Activated naive CD4-positive, alpha-beta T cell treated with anti-CD3 and anti-CD28 coated beads, Interleukin-2, amount 50 U/mL, for 72 hours (primary cell): ENCODE data around the gene SMTNL1. TPM values are rescaled to one million over a fixed set of nuclear protein-coding genes. Genes with fewer than 3 reads are reported as not detected.

Source experiments
- ATAC-seq, 2 donors: fragments of 150-1000 bp; cut with Tn5 transposase; 2 replicates each; pipeline ENCODE4 v1.10.0; 2021; ENCODE audit warnings: mild to moderate bottlenecking in 2 of 2, moderate library complexity in 2 of 2
- DNase-seq, 2 donors: peaks; one replicate each; pipeline ENCODE4 v3.0.0; 2021 to 2022; ENCODE audit warnings: low spot score in 2 of 2
- H3K27ac Mint-ChIP-seq, 2 donors: one replicate each; pipeline ENCODE4 v1.8.0; 2022; ENCODE audit warnings: mild to moderate bottlenecking in 2 of 2, mixed read lengths in 2 of 2
- H3K36me3 Mint-ChIP-seq, 2 donors: one replicate each; pipeline ENCODE4 v1.8.0; 2022; ENCODE audit warnings: mixed read lengths in 2 of 2
- H3K9me3 Mint-ChIP-seq, 2 donors: one replicate each; pipeline ENCODE4 v1.8.0; 2022; ENCODE audit warnings: mixed read lengths in 2 of 2
- total RNA-seq, 2 donors: library from RNA; stranded (reverse); gene quantifications; one replicate each; pipeline ENCODE4 v1.2.3, GENCODE V29; 2022

SMTNL1 gene
- total RNA-seq, 2 donors from 2014 or later: not detected

- Mint-ChIP-seq H3K36me3 (peaks cover 0 to 8% of the 10 kb centered on the region in 2 donors), H3K9me3 (no peaks in the 10 kb centered on the region), H3K27ac (no peak overlapping the region)
- DNase-seq: no peak
- no peak for ATAC-seq
These were observed 18.6 kb downstream of the SMTNL1 start for GRCh38 chr11:57556041-57556440.

- DNase-seq (no peak), ATAC-seq (no peak)
- Mint-ChIP-seq H3K9me3 (no peaks in the 10 kb centered on the region), H3K27ac (no peak overlapping the region), H3K36me3 (peaks cover 0 to 27% of the 10 kb centered on the region in 2 donors)
These were observed 22.8 kb downstream of the SMTNL1 start for GRCh38 chr11:57560146-57560545.

DNA sequence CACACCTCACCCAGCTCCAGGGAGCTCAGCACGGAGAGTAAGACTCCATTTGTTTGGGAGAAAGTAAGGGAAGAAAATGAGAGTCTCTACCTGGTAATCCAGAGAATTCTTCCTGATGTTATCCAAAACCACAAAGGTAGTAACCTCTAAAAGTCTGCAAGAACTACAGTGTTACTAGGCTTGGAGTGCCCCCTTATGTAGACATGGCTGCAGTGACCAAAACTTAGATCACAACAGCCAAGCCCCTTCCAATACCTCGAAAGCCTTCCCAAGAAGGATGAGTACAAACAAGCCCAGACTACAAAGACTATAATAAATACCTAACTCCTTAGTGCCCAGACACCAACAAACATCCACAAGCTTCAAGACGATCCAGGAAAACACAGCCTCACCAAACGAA, 25.2 kb downstream of the SMTNL1 start:
- DNase-seq (no peak), ATAC-seq (no peak)
- Mint-ChIP-seq H3K36me3 (peaks cover 17 to 44% of the 10 kb centered on the region in 2 donors), H3K9me3 (no peaks in the 10 kb centered on the region), H3K27ac (no peak overlapping the region)

GRCh38 chr11:57566005-57566904, 28.9 kb downstream of the SMTNL1 start:
- Mint-ChIP-seq H3K36me3 (peaks cover 22 to 39% of the 10 kb centered on the region in 2 donors), H3K9me3 (no peaks in the 10 kb centered on the region), H3K27ac (peak overlapping the region; percentile 100)
- DNase-seq: peak in 1 of 2 donors; percentile 35
- ATAC-seq: peak; percentile 40 to 59

DNA sequence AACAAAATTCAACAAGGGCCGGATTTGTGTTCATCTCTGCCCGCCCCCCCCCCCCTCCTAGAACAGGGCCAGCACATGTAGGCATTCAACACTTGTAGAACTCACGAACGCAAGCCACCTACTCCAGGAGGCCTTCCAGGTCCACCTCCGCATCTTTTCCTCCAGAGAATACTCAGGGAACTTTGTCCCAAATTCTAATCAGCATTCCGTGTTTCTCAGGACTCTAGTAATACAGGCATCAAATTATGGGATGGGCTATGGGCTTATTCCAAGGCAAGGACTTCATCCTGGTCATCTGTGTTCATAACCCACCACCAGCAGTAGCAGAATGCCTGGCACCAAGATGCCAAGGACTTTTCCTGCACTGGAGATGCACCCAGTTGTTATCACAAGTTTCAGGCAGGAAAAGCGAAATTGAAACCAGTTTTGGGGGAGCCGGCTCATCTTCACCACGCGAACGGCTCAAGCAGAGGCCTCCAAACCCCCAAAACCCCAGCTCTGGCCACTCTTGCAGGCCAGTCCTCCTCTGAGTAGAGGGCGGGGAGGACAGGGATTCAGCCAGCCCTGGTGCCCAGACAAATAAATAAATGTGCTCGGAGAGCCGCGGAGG, 29.6 kb downstream of the SMTNL1 start:
- ATAC-seq (peak; percentile 6 to 15), DNase-seq (peak in 1 of 2 donors; percentile 65)
- Mint-ChIP-seq H3K36me3 (peaks cover 22 to 38% of the 10 kb centered on the region in 2 donors), H3K27ac (peak overlapping the region; percentile 100), H3K9me3 (no peaks in the 10 kb centered on the region)

DNA sequence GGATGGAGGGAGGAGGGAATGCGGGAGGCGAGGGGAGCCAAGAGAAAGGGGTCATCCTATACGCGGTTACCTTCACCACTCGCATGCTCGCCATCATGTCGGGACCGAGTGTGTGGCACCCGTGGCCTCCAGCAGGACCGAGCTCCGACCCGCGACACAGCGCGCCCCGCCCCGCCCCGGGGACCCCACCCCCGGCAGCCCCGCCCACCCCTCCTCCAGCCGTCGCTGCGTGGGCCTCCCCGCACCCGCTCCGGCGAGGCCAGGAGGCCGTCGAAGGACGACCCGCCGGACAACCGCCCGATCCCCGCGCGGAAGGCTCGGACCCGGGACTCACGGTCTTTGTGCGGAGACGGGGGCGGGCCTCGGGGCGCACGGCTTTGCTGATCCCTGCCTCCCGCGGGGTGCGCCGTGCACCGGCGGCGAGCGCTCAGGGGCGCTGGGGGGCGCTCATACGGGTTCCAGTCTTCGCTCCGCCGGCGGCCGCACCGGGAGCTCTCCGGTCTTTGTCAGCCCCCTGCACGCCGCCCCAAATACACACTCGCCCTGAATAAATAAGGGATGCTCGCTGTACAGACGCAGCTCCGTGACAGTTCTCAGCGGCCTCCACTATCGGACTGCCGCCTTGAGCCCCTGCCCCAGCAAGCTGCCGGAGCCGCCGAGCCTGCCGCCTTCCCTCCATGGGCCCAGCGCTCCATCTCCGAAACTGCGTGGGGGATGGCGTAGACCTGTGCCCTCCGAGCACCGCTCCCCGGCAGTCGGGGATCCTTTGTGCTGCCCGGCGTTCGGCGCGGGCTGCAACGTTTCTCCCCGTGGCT, 30.3 kb downstream of the SMTNL1 start, which contains the start of gene UBE2L6:
Gene UBE2L6 (minus strand): TSS at position 158 of the 815 bp plus-strand sequence. CDS start 61 bp downstream, at position 97.
- peak within 1 kb of the TSS; percentile 100 for H3K27ac Mint-ChIP-seq
- DNase-seq (peak; percentile 70 to 72), ATAC-seq (peak; percentile 65 to 83)
- peaks cover 22 to 38% of the 10 kb centered on the region in 2 donors for H3K36me3 Mint-ChIP-seq
- H3K9me3 Mint-ChIP-seq: no peaks in the 10 kb centered on the region

DNA sequence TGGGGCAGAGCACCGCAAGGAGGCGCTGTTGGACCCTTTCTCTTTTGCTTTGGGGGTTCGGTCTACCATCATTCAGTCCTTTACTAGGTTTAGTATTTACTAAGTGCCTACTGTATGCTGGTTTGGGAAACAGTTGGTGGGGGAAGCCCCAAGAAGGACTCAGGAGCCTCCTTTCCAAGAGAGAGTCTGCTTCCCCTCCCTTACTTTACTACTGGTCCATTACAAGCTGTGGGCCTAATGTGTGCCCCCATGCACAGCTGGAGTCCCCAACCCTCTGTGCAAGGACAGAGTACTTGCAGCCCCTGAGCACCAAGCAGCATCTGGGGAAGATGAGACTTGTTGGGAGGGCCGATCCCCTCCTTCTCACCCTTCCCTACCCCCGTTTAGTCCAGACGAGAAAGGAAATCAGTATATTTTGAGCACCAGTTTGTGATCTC, 31.0 kb downstream of the SMTNL1 start:
- Mint-ChIP-seq H3K27ac (peak overlapping the region; percentile 97 to 100), H3K9me3 (no peaks in the 10 kb centered on the region), H3K36me3 (peaks cover 22 to 38% of the 10 kb centered on the region in 2 donors)
- ATAC-seq: peak; percentile 46 to 79
- DNase-seq: peak; percentile 86 to 96

DNA sequence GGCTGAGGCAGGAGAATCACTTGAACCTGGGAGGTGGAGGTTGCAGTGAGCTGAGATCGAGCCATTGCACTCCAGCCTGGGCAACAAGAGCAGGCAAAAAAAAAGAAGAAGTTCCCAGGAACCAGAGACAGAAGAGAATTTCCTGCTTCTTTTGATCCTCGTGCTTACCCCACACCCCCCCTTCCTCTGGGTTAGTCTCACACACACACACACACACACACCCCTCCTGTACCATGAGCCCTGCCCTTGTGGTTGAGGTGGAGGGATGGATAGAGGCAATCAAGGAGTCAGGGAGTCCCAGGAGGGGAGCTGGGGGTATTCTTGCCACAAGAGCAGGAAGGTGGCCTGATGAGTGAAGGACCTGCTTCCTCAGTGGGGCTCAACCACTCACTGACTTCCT, 34.2 kb downstream of the SMTNL1 start:
- no peak for DNase-seq
- no peak for ATAC-seq
- Mint-ChIP-seq H3K36me3 (peaks cover 11 to 13% of the 10 kb centered on the region in 2 donors), H3K27ac (peak overlapping the region; percentile 36 to 46), H3K9me3 (no peaks in the 10 kb centered on the region)

- no peak for DNase-seq
- H3K9me3 Mint-ChIP-seq: no peaks in the 10 kb centered on the region
- ATAC-seq: no peak
- H3K27ac Mint-ChIP-seq: no peak overlapping the region
- H3K36me3 Mint-ChIP-seq: no peaks in the 10 kb centered on the region
These were observed 36.7 kb downstream of the SMTNL1 start for GRCh38 chr11:57574061-57574460.

DNA sequence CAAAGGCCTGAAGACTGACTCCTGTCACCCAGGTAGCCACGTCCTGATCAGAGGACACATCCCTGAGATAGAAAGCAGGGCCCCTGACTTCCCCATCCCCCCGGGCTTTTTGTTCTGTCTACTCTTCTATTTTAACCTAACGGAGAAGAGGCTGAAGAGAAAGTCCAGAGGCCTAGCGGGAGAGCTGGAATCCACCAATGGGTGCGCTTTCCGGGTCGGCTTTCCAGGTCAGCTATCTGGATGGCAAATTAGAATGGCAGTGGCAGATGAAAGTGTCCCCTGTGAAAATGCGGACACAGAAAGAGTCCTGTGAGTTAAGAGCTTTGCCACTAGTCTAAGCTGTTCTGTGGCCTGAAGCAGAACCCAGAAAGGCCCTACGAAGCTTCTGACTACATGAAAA, 46.9 kb downstream of the SMTNL1 start:
- no peak overlapping the region for H3K27ac Mint-ChIP-seq

DNA sequence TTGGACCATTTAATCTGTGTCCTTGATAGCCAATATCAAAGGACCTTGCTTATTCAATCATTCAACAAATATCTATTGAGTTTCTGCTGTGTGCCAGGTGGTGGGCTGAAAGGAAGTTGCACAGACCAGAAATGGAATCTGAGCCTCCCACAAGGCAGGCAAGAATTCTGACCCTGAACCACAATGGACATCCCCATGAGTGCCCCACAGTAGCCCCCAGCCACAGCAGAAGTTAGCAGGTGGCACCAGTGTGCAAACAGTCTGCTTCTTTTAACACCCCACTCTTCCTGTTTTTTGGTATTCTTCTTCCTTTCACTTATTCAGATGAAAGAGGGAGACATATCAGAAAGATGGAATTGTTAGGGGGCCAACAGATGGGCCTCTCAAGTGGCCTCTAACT, 47.9 kb downstream of the SMTNL1 start:
- H3K27ac Mint-ChIP-seq: peak overlapping the region in 1 of 2 donors; percentile 51
- H3K9me3 Mint-ChIP-seq: no peaks in the 10 kb centered on the region
- ATAC-seq: no peak
- DNase-seq: no peak
- no peaks in the 10 kb centered on the region for H3K36me3 Mint-ChIP-seq

More for the DNA sequence above, 46.9 kb downstream of the SMTNL1 start:
- DNase-seq: no peak
- H3K36me3 Mint-ChIP-seq: no peaks in the 10 kb centered on the region
- no peak for ATAC-seq
- H3K9me3 Mint-ChIP-seq: no peaks in the 10 kb centered on the region

DNA sequence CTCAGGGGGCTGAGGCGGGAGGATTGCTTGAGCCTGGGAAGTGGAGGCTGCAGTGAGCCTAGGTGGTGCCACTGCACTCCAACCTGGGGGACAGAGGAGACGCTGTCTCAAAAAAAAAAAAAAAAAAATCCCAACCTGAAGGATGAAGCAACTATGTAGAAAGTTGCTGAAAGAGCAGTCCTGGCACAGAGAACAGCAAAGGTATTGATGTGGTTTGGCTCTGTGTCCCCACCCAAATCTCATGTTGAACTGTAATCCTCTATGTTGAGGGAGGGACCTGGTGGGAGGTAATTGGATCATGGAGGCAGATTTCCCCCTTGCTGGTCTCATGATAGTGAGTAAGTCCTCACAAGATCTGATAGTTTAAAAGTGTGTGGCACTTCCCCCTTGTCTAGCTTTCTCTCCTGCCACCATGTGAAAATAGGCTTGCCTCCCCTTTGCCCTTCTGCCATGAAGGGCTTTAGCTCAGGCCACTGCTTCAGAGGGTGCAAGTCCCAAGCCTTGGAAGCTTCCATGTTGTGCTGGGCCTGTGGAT, 49.4 kb downstream of the SMTNL1 start:
- no peak for DNase-seq
- H3K27ac Mint-ChIP-seq: no peak overlapping the region
- ATAC-seq: no peak
- no peaks in the 10 kb centered on the region for H3K9me3 Mint-ChIP-seq
- H3K36me3 Mint-ChIP-seq: no peaks in the 10 kb centered on the region

DNA sequence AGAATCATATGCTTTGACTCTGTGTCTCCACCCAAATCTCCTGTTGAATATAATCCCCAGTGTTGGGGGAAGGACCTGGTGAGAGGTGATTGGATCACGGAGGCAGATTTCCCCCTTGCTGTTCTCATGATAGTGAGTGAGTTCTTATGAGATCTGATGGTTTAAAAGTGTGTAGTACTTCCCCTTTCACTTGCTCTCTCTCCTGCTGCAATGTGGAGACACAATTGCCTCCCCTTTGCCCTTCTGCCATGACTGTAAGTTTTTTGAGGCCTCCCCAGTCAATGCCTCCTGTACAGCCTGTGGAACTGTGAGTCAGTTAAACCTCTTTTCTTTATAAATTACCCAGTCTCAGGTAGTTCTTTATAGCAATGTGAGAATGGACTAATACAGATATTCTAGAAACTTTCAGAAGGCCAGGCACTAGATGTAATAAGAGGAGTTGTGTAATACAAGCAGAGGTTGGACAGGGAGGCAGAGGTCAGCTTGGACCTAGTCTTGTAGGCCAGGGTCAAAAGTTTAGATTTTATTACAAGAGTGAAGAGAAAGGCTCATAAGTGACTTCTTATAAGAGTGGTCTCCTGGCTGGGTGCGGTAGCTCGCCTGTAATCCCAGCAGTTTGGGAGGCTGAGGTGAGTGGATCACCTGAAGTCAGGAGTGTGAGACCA, 50.8 kb downstream of the SMTNL1 start:
- no peak for ATAC-seq
- no peaks in the 10 kb centered on the region for H3K36me3 Mint-ChIP-seq
- no peak for DNase-seq
- H3K27ac Mint-ChIP-seq: peak overlapping the region in 1 of 2 donors; percentile 10
- no peaks in the 10 kb centered on the region for H3K9me3 Mint-ChIP-seq

GRCh38 chr11:57596266-57596885, 59.0 kb downstream of the SMTNL1 start:
- DNase-seq: no peak
- H3K27ac Mint-ChIP-seq: no peak overlapping the region
- ATAC-seq: no peak
- H3K36me3 Mint-ChIP-seq: no peaks in the 10 kb centered on the region
- no peaks in the 10 kb centered on the region for H3K9me3 Mint-ChIP-seq

- no peak within 1 kb of the TSS for H3K27ac Mint-ChIP-seq
- H3K9me3 Mint-ChIP-seq: no peaks in the 10 kb centered on the region
- no peak for DNase-seq
- ATAC-seq: no peak
- no peaks in the 10 kb centered on the region for H3K36me3 Mint-ChIP-seq
These were observed 60.1 kb downstream of the SMTNL1 start, which contains the start of gene SERPING1 for GRCh38 chr11:57597461-57597915. TSS of gene SERPING1 (plus strand) at chr11:57597685. CDS start at chr11:57598271, 586 bp downstream.
